ENCODE results near the gene NAGPA. TPM values are rescaled to one million over a fixed set of nuclear protein-coding genes. Genes with fewer than 3 reads are reported as not detected.

The NAGPA gene
- polyA plus RNA-seq, 1 of the 3 experiments (the other 2 are of a cell fraction), result 16.5 TPM

DNA sequence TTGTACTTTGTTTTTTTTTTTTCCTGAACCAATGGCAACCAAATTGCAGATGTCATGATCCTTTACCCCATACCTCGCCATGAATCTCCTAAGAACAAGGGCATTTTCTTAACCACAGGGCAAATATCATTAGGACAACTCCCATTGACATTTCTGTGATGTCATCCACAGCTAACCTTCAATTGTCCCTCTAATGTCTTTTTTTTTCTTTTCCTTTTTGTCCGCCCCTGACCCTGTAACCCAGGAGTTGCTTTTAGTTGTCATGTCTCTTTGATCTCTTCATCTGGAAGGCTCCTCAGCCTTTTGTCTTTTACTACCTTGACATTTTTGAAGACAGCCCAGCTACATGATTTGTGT, 410 bp upstream of the NAGPA start:
- 17% methylated on average over 2 of the region's 2 CpGs for WGBS (ENCODE audit: low lambda C conversion rate)
- H3K79me2 ChIP-seq (ENCODE audit: insufficient read depth), result no peaks in the 10 kb centered on the region
- H3K9ac ChIP-seq, result peak overlapping the region; percentile 75
- peak overlapping the region; percentile 100 for H2AFZ ChIP-seq (ENCODE audit: low read depth)
- TF ChIP-seq, protein P1, sequence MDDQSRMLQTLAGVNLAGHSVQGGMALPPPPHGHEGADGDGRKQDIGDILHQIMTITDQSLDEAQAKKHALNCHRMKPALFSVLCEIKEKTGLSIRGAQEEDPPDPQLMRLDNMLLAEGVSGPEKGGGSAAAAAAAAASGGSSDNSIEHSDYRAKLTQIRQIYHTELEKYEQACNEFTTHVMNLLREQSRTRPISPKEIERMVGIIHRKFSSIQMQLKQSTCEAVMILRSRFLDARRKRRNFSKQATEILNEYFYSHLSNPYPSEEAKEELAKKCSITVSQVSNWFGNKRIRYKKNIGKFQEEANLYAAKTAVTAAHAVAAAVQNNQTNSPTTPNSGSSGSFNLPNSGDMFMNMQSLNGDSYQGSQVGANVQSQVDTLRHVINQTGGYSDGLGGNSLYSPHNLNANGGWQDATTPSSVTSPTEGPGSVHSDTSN (IDR thresholded peaks at IDR 0.05), result no peak
- TF ChIP-seq RCOR1 (IDR thresholded peaks at IDR 0.05; ENCODE audit: low read length), result no peak
- TF ChIP-seq GABPA (IDR thresholded peaks at IDR 0.05; ENCODE audit: low read depth), result peak; percentile 6; the same call in 1 of the 2 replicates
- POLR2A ChIA-PET, result no interaction called here
- H3K27me3 ChIP-seq (ENCODE audit: insufficient read depth), result no peaks in the 10 kb centered on the region
- H3K4me3 ChIP-seq (ENCODE audit: low read depth in 2 of 2, low read length in 1 of 2), result peak overlapping the region; percentile 73 to 74
- H3K4me2 ChIP-seq, result peak overlapping the region; percentile 86
- H3K9me2 ChIP-seq, result no peaks in the 10 kb centered on the region
- H3K9me3 ChIP-seq, result no peaks in the 10 kb centered on the region
- no peak for DNase-seq
- H3K27ac ChIP-seq (ENCODE audit: low read depth in 2 of 2, low read length in 1 of 2), result peak overlapping the region; percentile 26 to 34; a peak in 1 of 4 replicates
- H3F3A ChIP-seq (replicated peaks; ENCODE audit: insufficient read depth), result no peaks in the 10 kb centered on the region
- CTCF ChIA-PET, result interaction anchor here (0.9 to 1.5 kb wide), 3 partner anchors 10 to 22 kb away, joined by 3 to 4 read pairs (median 3); no protein-coding TSS in a partner anchor
- no peaks in the 10 kb centered on the region for H4K20me1 ChIP-seq (ENCODE audit: insufficient read depth)
- H3K36me3 ChIP-seq (replicated peaks in 1 of 2; ENCODE audit: control insufficient read depth in 1 of 2, insufficient read depth in 2 of 2, low read length in 1 of 2), result no peaks in the 10 kb centered on the region
- H3K4me1 ChIP-seq (ENCODE audit: control insufficient read depth in 1 of 2, insufficient read depth in 2 of 2, low read depth in 1 of 2, low read length in 1 of 2), result peaks cover 0 to 12% of the 10 kb centered on the region in 2 experiments; a peak in 2 of 4 replicates

GRCh38 chr16:5032748-5033167, 977 bp downstream of the NAGPA start:
- ChIA-PET POLR2A (interaction anchor here (0.7 kb wide), 1 partner anchor 14 kb away, joined by 3 read pairs; no protein-coding TSS in a partner anchor), CTCF (no interaction called here)
- Histone ChIP-seq H3K9me3 (no peaks in the 10 kb centered on the region), H3K4me3 (ENCODE audit: low read depth in 2 of 2, low read length in 1 of 2) (peak overlapping the region; percentile 73 to 74), H3K27me3 (ENCODE audit: insufficient read depth) (no peaks in the 10 kb centered on the region), H3K4me1 (ENCODE audit: control insufficient read depth in 1 of 2, insufficient read depth in 2 of 2, low read depth in 1 of 2, low read length in 1 of 2) (peaks cover 0 to 12% of the 10 kb centered on the region in 2 experiments; a peak in 2 of 4 replicates), H3K27ac (ENCODE audit: low read depth in 2 of 2, low read length in 1 of 2) (no peak overlapping the region), H3F3A (replicated peaks; ENCODE audit: insufficient read depth) (no peaks in the 10 kb centered on the region), H2AFZ (ENCODE audit: low read depth) (peak overlapping the region; percentile 100; the same call in 1 of the 2 replicates), H3K9me2 (no peaks in the 10 kb centered on the region), H3K36me3 (replicated peaks in 1 of 2; ENCODE audit: control insufficient read depth in 1 of 2, insufficient read depth in 2 of 2, low read length in 1 of 2) (peaks cover 0 to 2% of the 10 kb centered on the region in 2 experiments), H3K79me2 (ENCODE audit: insufficient read depth) (no peaks in the 10 kb centered on the region), H4K20me1 (ENCODE audit: insufficient read depth) (no peaks in the 10 kb centered on the region), H3K4me2 (peak overlapping the region; percentile 86), H3K9ac (peak overlapping the region; percentile 75)
- no peak for DNase-seq
- TF ChIP-seq, protein P2, sequence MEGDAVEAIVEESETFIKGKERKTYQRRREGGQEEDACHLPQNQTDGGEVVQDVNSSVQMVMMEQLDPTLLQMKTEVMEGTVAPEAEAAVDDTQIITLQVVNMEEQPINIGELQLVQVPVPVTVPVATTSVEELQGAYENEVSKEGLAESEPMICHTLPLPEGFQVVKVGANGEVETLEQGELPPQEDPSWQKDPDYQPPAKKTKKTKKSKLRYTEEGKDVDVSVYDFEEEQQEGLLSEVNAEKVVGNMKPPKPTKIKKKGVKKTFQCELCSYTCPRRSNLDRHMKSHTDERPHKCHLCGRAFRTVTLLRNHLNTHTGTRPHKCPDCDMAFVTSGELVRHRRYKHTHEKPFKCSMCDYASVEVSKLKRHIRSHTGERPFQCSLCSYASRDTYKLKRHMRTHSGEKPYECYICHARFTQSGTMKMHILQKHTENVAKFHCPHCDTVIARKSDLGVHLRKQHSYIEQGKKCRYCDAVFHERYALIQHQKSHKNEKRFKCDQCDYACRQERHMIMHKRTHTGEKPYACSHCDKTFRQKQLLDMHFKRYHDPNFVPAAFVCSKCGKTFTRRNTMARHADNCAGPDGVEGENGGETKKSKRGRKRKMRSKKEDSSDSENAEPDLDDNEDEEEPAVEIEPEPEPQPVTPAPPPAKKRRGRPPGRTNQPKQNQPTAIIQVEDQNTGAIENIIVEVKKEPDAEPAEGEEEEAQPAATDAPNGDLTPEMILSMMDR (IDR thresholded peaks at IDR 0.05), result no peak
- WGBS (ENCODE audit: low lambda C conversion rate), result 33% methylated on average over 12 of the region's 12 CpGs

DNA sequence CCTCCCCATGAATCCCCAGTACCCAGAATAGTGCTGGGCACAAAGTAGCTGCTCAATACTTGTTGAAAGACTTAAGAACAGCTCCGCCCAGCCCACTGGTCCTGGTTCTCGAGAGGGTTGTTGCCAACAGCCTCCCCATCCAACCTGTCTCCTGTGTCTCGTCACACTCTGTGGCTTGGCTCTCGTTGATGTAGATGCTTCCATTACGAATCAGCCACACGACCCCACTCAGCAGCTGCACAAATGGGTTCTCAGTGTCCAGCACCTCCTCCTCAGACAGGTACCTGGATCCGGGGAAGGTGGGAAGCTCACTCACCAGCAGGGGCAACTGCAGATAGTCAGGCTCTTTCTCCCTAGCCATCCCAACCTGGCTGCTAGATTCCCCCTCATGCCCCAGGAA, 2.1 kb downstream of the NAGPA start:
- Histone ChIP-seq H3F3A (replicated peaks; ENCODE audit: insufficient read depth) (no peaks in the 10 kb centered on the region), H3K79me2 (ENCODE audit: insufficient read depth) (no peaks in the 10 kb centered on the region), H3K4me3 (ENCODE audit: low read depth in 2 of 2, low read length in 1 of 2) (no peak overlapping the region), H3K4me2 (no peak overlapping the region), H3K9ac (no peak overlapping the region), H2AFZ (ENCODE audit: low read depth) (no peak overlapping the region), H3K27ac (ENCODE audit: low read depth in 2 of 2, low read length in 1 of 2) (no peak overlapping the region), H3K27me3 (ENCODE audit: insufficient read depth) (no peaks in the 10 kb centered on the region), H3K9me3 (no peaks in the 10 kb centered on the region), H3K9me2 (no peaks in the 10 kb centered on the region), H4K20me1 (ENCODE audit: insufficient read depth) (no peaks in the 10 kb centered on the region), H3K36me3 (replicated peaks in 1 of 2; ENCODE audit: control insufficient read depth in 1 of 2, insufficient read depth in 2 of 2, low read length in 1 of 2) (peaks cover 0 to 2% of the 10 kb centered on the region in 2 experiments), H3K4me1 (ENCODE audit: control insufficient read depth in 1 of 2, insufficient read depth in 2 of 2, low read depth in 1 of 2, low read length in 1 of 2) (peaks cover 0 to 12% of the 10 kb centered on the region in 2 experiments; a peak in 2 of 4 replicates)
- 84% methylated on average over 7 of the region's 7 CpGs for WGBS (ENCODE audit: low lambda C conversion rate)
- ChIA-PET CTCF (no interaction called here), POLR2A (no interaction called here)
- DNase-seq, result no peak
- TF ChIP-seq RXRA (IDR thresholded peaks at IDR 0.05; ENCODE audit: borderline replicate concordance, low read depth) (no peak), NFIC (IDR thresholded peaks at IDR 0.05; ENCODE audit: borderline replicate concordance) (no peak), SIN3A (IDR thresholded peaks at IDR 0.05; ENCODE audit: borderline replicate concordance, low read depth, low read length) (no peak), JUND (IDR thresholded peaks at IDR 0.05) (no peak), TCF12 (IDR thresholded peaks at IDR 0.05) (no peak), GATA2 (CRISPR knock-in tag; IDR thresholded peaks at IDR 0.05) (no peak), EP300 (IDR thresholded peaks at IDR 0.05; ENCODE audit: borderline replicate concordance in 1 of 2, low read depth in 1 of 2, low read length in 1 of 2) (no peak), RAD21 (IDR thresholded peaks at IDR 0.05; ENCODE audit: low read length) (no peak), YY1 (IDR thresholded peaks at IDR 0.05; ENCODE audit: low read depth) (no peak), MEF2A (IDR thresholded peaks at IDR 0.05; ENCODE audit: borderline replicate concordance, low read depth) (no peak), MXI1 (IDR thresholded peaks at IDR 0.05; ENCODE audit: low read depth, low read length) (no peak), NRF1 (IDR thresholded peaks at IDR 0.05; ENCODE audit: low read depth, low read length) (no peak)
- TF ChIP-seq, protein P1 (IDR thresholded peaks at IDR 0.05), result no peak

All from SK-N-SH (cell line).